Stimulated activated CD8-positive, alpha-beta memory T cell treated with anti-CD3 and anti-CD28 coated beads, Interleukin-12 subunit alpha, Interleukin-12 subunit beta, amount 100 ng/mL, for 4 hours (primary cell): Measurements from ENCODE around the gene CEP41.
"Not testable (repeated sequence)": the region's sequence is repeated elsewhere in the genome, so short reads cannot be mapped to it uniquely, and the experiment has no call there.

ENCODE experiments used
- DNase-seq: peaks from one replicate; pipeline ENCODE4 v3.0.0-alpha.2; 2020; ENCODE audit warnings: low read depth

The CEP41 gene

DNA sequence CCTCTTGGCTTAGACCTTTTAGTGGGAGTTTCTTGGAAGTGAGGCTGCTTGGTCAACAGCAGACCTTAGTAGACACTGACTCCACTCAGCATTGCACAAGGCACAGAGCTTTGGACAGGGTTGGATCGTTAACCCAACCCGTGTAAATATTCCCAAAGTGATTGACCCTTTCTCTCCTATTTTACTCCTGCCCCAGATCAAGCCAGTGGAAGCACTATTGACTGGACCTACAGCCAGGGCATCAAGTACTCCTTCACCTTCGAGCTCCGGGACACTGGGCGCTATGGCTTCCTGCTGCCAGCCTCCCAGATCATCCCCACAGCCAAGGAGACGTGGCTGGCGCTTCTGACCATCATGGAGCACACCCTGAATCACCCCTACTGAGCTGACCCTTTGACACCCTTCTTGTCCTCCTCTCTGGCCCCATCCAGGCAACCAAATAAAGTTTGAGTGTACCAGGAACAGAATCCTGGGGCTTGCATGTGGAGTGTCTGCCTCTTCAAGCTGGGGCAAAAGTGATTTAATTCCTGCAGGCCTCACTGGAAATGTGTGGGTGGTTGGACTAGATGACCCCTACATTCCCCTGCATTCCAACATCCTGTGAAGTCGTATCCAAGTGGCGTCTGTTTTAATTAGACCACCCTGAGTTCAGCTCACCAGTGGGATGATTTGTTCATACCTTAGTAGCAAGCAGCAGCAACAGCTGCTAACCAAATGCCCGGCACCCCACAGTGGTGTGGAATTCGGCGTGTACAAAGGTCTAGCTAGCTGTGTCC, 53.0 kb downstream of the CEP41 start:
- no peak for DNase-seq

GRCh38 chr7:130387306-130387627, 53.5 kb downstream of the CEP41 start:
- DNase-seq, result no peak

DNA sequence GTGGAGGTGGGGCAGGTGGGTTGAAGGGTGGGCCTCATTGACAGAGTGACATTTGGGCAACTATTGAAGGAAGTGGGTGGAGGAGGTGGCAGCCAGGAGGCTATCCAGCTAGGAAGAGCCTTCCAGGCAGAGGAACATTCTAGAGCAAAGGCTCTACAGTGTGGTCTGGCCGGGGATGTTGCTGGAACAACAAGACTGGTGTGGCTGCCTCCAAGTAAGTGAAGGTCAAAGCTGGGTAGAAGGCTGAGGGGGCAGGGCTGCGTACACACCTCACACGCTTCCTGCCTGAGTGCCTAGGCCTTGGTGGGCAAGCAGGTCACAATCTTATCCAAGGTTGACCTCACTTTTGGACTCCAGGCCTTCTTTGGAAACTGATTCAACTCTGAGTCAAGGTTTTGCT, 53.9 kb downstream of the CEP41 start:
- DNase-seq, result no peak

DNA sequence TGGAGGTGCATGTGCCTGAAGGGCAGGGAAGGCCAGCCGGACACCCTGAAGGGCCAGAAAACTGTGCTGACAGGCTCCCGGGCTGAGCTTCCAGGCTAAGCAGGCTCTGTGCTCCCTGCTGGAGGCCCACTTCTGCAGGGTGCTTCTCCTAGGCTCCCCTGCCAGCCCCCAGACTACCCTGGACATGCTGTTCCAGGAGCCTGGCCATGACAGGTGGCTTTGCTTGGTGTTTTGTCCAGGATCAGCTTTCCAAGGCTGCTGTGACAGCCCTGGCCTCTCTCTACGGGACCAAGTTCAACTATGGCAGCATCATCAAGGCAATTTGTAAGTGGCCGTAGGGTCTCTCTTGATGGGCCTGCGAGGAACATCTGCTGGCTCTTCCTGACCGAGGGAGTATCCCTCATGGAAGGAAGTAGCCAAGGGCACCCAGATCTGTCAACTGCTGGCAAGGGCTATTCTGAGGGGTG, 55.2 kb downstream of the CEP41 start:
- no peak for DNase-seq

- no peak for DNase-seq
These were observed 55.8 kb downstream of the CEP41 start for GRCh38 chr7:130384841-130385599.

GRCh38 chr7:130384371-130384801, 56.4 kb downstream of the CEP41 start:
- DNase-seq, result no peak

DNA sequence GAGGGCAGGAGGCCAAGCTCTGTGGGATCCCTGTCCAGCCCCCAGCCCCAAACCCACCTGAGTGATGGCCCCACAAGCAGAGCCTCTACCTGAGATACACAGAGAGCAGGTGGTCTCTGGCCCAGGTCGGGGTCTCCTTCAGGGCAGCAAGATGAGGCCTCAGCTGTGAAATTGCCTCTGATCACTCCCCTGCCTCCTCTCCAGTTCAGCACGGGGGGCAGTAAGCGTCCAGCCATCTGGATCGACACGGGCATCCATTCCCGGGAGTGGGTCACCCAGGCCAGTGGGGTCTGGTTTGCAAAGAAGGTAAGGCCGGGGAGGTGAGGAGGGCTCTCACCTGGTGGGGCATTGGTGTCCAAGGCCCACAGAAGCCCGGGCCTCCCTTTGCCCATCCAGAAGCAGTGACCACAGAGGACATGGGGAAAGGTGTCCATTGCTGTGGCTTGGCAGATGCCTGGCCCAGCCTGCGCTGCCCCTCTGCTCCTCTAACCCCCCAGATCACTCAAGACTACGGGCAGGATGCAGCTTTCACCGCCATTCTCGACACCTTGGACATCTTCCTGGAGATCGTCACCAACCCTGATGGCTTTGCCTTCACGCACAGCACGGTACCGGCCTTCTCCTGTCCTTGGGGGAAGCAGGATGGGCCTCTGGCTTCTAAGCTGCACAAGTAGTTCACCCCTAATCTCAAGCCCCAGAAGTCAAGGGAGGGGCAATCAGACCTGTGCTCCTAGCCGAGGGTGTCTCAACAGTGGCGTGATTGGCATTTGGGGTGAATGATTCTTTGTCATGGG, 57.4 kb downstream of the CEP41 start:
- DNase-seq, result no peak

GRCh38 chr7:130381468-130382312, 59.1 kb downstream of the CEP41 start:
- no peak for DNase-seq

- no peak for DNase-seq
These were observed 59.9 kb downstream of the CEP41 start for GRCh38 chr7:130380861-130381455.

- no peak for DNase-seq
These were observed 60.6 kb downstream of the CEP41 start, which contains the start of gene CPA1 for GRCh38 chr7:130379921-130380860. Gene CPA1 (plus strand): TSS chr7:130380494. CDS start chr7:130380521, 27 bp downstream.

DNA sequence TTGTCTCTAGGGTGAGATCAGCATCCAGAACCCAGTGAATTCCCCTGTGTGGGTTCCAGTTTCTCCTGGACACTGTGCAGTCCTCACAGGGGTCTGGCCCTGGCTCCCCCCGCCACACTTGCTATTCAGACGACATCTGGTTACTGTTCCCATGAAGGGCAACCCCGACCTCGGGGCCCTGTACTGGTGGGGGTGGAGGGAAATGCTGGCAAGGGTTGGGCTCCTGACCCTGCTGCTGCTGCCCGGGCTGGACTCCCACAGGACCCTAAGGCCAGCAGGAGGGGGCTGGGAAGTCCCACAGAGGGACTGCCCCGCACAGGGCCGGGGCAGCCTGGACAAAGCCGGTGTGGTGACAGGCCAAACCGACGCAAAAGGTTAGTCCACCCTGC, 61.3 kb downstream of the CEP41 start:
- DNase-seq, result no peak

DNA sequence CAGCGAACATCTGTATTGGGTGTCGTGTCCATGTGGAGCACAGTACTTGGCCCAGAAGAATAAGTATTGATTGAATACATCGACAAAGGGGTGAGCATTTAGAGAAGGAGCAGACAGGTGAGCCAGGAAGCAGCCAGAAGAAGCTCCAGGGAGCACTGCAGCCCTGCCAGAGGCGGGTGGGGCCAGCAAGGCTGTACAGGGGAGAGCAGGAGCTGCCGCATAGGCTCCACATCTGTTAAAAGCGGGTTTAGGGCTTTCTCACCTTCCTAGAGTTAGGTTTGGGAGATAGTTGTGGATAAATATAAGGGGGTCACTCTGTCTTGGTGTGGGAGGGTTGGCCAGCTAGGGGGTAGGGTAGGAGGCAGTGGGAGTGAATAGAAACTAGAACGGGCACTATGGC, 61.8 kb downstream of the CEP41 start:
- DNase-seq, result no peak

- DNase-seq, result no peak
These were observed 63.6 kb downstream of the CEP41 start for GRCh38 chr7:130377178-130377577.

DNA sequence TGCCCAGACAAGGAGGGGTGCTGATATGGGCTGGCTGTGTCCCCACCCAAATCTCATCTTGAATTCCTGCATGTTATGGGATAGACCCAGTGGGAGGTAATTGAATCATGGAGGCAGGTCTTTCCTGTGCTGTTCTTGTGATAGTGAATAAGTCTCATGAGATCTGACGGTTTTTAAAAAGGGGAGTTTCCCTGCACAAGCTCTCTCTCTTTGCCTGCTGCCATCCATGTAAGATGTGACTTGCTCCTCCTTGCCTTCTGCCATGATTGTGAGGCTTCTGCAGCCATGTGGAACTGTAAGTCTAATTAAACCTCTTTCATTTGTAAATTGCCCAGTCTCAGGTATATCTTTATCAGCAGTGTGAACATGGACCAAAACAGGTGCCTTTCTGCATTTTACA, 64.4 kb downstream of the CEP41 start:
- not testable (repeated sequence) for DNase-seq

GRCh38 chr7:130374507-130374906, 66.3 kb downstream of the CEP41 start:
- no peak for DNase-seq

GRCh38 chr7:130372402-130373165, 68.2 kb downstream of the CEP41 start:
- DNase-seq, result no peak

DNA sequence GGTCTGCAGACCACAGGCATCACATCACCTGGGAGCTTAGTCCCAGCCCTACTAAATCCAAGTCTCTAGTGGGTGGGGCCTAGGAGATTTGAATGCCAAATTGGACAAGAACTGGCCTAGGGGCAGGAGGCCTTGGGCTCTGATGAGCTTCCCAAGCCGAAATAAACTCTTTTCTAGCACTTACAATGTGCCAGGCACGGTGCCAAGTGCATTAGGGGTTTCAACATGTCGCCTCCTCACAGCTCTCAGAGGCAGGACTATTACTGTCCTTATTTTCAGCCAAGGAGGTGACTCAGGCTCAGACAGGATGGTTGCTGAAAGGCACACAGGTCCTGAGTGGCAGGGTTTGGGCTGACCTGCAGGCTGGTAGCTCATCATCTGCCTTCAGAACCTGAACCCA, 69.8 kb downstream of the CEP41 start:
- DNase-seq, result no peak

- DNase-seq, result no peak
These were observed 70.8 kb downstream of the CEP41 start for GRCh38 chr7:130369831-130370550.
